ENCODE results near the gene DNAAF9.
A peak's percentile ranks its signal among the peaks of the same experiment; 100 is the strongest.

The DNAAF9 gene

GRCh38 chr20:3413393-3413889 is 6.0 kb upstream of the DNAAF9 start:
- H3K4me3 ChIP-seq (ENCODE audit: low read length), result no peak overlapping the region
- no peak for DNase-seq (ENCODE audit: low read depth, low spot score)

- no peak for DNase-seq (ENCODE audit: low read depth, low spot score)
- no peak overlapping the region for H3K4me3 ChIP-seq (ENCODE audit: low read length)
Observed at GRCh38 chr20:3412600-3413392, 5.3 kb upstream of the DNAAF9 start.

GRCh38 chr20:3410464-3410863 is 3.0 kb upstream of the DNAAF9 start:
- H3K4me3 ChIP-seq (ENCODE audit: low read length), result no peak overlapping the region
- DNase-seq (ENCODE audit: low read depth, low spot score), result no peak

DNA sequence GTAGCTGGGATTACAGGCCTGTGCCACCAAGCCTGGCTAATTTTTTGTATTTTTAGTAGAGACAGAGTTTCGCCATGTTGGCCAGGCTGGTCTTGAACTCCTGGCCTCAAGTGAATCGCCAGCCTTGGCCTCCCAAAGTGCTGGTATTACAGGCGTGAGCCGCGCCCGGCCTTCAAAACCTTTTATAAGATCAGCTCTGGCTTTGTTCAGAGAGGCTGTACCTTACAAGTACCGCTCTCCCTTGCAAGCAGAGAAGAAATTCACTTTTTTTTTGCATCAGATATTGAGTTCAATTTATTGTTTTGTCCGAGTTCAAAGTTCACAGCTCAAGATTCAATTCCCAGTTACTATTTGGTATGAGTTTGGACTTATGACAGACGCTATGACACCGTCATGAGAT is 1.9 kb upstream of the DNAAF9 start:
- H3K4me3 ChIP-seq (ENCODE audit: low read length), result no peak overlapping the region
- no peak for DNase-seq (ENCODE audit: low read depth, low spot score)

DNA sequence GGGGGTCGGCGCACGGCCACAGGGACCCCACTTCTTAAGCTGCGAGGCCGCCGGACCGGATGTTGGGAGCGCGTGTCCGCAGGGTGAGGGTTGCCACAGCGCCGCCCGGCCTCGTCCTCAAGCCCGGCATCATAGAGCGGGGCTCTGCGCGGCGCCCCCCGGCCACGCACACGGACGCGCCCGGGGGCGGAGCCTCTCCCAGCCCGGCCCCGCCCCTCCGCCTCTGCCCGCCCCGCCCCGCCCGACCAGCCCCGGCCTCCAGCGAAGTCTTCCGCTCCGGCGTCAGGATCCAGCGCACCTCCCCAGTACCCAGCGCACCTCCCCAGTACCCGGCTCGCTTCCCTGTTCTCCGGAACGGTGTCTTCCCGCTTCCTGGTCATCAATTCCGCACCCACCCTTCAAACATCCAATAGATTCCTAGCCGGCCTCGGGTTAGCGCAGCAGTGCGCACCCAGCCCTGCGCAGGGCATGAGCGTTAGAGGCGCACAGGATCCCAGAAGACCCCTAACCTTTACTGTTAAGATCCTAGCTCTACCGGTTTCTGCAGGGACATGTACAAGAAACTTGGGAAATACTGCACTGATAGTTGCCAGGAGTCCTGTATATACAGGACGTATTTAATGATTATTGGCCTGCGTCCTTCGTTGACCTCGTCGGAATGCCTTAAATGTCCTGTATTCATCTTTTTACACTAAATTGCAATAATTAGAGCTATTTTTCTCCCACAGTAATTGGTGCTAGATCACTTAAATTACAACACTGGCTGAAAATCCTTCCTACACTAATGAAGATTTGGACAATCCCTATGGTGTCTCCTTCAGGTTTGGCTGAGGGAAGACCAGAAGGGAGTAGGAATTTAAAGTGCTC is 535 bp upstream of the DNAAF9 start:
- H3K4me3 ChIP-seq (ENCODE audit: low read length), result peak overlapping the region; percentile 83
- DNase-seq (ENCODE audit: low read depth, low spot score), result peak; percentile 31

GRCh38 chr20:3406481-3407039 is 909 bp downstream of the DNAAF9 start:
- DNase-seq (ENCODE audit: low read depth, low spot score), result no peak
- peak overlapping the region; percentile 83 for H3K4me3 ChIP-seq (ENCODE audit: low read length)

GRCh38 chr20:3405696-3406358 is 1.6 kb downstream of the DNAAF9 start:
- no peak overlapping the region for H3K4me3 ChIP-seq (ENCODE audit: low read length)

DNA sequence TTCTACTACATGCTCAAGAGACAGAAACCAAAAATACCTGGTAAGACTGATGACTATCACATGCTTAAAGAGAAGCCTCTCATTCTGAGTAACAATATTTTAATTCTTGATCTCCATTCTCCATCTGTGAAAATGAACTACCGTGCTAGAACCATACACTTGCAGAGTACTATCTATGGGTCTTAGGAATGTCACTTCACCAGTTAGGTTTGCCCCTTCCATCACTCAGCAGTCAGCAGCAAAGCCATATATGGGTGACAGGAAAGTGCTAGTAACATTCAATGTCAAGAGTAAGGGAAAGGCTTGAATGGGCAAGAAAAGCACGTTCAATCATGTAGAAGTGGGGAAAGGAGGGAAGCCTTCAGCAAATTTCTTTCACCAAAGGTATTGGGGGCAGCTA is 2.3 kb downstream of the DNAAF9 start:
- no peak for DNase-seq (ENCODE audit: low read depth, low spot score)
- H3K4me3 ChIP-seq (ENCODE audit: low read length), result no peak overlapping the region

More at GRCh38 chr20:3405696-3406358, 1.6 kb downstream of the DNAAF9 start:
- no peak for DNase-seq (ENCODE audit: low read depth, low spot score)

- DNase-seq (ENCODE audit: low read depth, low spot score), result no peak
- H3K4me3 ChIP-seq (ENCODE audit: low read length), result no peak overlapping the region
Observed at GRCh38 chr20:3404402-3404801, 3.1 kb downstream of the DNAAF9 start.

DNA sequence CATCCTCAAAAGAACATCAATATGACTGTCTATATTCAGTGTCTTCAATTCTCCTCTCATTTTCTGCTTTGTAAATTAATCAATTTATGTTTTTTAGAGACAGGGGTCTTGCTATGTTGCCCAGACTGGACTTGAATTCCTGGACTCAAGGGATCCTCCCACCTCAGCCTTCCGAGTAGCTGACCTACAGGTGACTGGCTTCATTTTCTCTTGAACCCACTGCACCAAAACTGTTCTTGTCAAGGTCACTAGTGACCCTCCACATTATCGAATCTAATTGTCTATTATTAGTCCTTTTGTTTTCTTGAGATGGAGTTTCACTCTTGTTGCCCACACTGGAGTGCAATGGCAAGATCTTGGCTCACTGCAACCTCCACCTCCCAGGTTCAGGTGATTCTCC is 3.7 kb downstream of the DNAAF9 start:
- no peak overlapping the region for H3K4me3 ChIP-seq (ENCODE audit: low read length)
- DNase-seq (ENCODE audit: low read depth, low spot score), result no peak

DNA sequence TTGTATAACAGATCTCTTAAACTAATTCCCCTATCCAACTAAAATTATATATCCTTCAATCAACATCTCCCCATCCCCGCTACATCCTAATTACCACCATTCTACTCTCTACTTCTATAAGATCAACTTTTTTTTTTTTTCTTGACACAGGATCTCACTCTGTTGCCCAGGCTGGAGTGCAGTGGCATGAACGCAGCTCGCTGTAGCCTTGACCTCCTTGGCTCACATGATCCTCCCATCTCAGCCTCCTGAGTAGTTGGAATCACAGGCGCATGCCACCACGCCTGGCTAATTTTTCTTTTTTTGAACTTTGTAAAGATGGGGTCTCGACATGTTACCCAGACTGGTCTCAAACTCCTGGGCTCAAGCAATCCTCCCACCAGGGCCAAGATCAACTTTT is 5.0 kb downstream of the DNAAF9 start:
- no peak overlapping the region for H3K4me3 ChIP-seq (ENCODE audit: low read length)
- DNase-seq (ENCODE audit: low read depth, low spot score), result no peak

DNA sequence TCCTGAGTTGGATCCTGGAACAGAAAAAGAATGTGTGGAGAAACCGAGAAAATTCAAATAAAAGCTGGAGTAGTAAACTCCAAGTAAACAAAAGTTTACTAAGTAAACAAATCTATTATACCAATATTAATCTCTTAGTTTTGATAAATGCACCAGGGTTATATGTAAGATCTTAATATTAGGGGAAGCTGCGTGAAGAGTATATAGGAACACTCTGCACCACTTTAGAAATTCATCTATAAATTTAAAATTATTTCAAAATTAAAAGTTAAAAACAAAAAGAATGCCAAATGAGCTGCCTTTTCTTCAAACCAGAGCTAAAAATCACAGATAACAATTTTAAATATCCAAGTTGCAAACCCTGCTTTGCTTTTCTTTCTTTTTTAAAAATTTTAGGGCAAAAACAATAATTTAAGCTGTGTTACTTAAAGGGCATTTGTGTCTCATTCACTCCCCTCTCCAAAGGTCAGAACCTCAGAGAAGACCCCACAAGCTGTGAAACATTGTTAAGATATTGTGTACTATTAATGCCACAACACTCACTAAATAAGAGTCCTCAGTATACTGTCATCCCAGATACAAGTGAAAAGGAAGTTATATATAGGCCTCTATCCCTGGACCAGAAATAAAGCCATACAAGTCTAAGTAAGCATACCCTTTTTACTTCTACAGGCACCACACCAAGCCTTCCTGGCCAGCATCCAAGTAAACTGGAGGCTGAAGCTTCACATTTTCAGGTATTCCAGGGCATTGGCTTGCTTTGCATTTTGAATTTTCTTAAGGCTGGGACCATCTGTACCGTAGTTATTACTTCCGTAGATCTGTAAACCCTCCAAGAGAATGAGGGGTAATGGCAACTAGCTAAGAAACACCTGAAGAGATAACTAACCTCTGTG is 7.0 kb downstream of the DNAAF9 start:
- no peak for DNase-seq (ENCODE audit: low read depth, low spot score)
- no peak overlapping the region for H3K4me3 ChIP-seq (ENCODE audit: low read length)

DNA sequence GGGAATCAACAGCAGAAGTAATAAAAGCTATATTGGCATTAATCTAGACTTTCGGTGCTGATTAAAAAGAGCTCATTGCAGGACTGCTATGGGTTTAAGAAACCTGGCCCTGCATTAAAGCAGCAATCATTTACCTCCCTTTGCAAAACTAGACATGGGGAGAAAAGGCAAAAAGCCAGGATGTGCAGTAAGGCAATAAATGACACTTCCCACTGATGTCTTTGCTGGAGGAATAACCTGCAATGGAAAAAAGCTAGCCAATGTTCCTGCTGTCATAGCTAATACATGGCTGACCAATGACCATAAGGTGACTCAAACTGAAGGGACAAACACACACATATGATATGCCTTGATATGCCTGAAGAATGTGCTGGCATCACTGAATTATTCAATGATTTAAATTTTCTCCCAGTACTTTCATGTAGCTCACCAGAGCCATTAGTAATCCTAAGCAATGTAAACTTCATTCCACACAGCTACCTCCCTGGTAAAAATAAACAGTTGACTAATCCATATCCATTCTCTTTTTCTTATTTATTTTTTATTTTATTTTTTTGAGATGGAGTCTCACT is 8.7 kb downstream of the DNAAF9 start:
- DNase-seq (ENCODE audit: low read depth, low spot score), result no peak
- no peak overlapping the region for H3K4me3 ChIP-seq (ENCODE audit: low read length)

DNA sequence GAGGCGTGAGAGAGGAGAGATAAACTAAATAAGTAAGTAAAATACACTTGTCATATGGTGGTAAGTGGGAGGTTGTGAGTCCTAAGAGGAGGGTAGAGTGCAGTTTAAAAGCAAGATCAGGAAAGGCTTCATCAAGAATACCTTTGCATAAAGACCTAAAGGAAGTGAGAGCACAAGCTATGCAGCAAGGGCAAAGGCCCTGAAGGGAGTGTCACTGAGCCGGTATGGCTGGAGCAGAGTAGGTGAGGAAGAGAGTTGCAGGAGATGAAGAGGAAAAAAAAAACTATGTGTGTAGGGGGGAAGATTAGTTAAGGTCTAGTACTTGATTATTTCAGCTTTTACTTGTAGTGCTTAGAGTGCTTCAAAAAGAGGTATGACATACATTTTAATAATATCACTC is 11.0 kb downstream of the DNAAF9 start:
- no peak overlapping the region for H3K4me3 ChIP-seq (ENCODE audit: low read length)
- no peak for DNase-seq (ENCODE audit: low read depth, low spot score)

GRCh38 chr20:3392756-3393155 is 14.7 kb downstream of the DNAAF9 start:
- DNase-seq (ENCODE audit: low read depth, low spot score), result no peak
- no peak overlapping the region for H3K4me3 ChIP-seq (ENCODE audit: low read length)

DNA sequence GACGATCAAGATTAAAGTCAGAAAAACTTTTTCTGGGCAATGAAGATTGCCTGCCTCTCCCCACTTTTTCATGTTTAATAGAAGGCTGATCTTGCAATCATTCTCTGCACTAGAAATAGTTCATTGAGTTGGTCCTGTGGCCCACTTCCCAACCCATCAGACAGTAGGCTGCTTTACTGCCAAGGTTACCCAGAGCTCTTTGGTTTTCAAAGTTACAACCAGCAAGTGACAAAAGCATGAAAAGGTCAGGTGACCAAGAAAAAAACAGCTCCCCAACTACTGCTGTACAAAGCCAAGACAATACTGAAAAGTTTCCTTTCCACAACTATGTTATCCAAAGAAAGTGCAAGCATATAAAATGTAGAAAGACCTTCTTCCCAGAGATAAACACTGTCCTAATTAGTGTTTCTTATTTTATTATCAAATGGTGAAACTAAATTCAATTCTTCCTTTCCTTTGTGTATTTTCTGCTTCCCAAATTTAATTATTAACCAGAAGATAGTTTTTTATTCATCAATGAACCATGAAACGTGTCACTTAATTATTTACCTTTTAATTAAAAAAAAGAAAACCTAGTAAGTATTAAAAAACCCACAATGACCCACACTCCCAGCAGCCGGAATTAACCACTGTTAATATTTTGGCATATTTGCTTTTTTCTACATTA is 16.6 kb downstream of the DNAAF9 start:
- no peak overlapping the region for H3K4me3 ChIP-seq (ENCODE audit: low read length)
- no peak for DNase-seq (ENCODE audit: low read depth, low spot score)

GRCh38 chr20:3383878-3384495 is 23.5 kb downstream of the DNAAF9 start:
- H3K4me3 ChIP-seq (ENCODE audit: low read length), result no peak overlapping the region
- peak; percentile 21 for DNase-seq (ENCODE audit: low read depth, low spot score)

All from Jurkat, Clone E6-1 (cell line).